SK-N-SH (cell line): ENCODE measurements around the gene SMIM1. TPM values are rescaled to one million over a fixed set of nuclear protein-coding genes. Genes with fewer than 3 reads are reported as not detected.

ENCODE experiments used
- CTCF ChIA-PET: fragments of 300-600, 350-600 bp; formaldehyde crosslinking; extraction: SDS; loops from one replicate; lab custom pipeline; 2021; lab: Yijun Ruan, JAX
- POLR2A ChIA-PET: fragments of 350-600 bp; sonication (Branson Sonifier 250); formaldehyde crosslinking; extraction: SDS; loops from one replicate; lab custom pipeline; 2020; ENCODE audit warnings: antibody characterized with exemption, inconsistent platforms; lab: Yijun Ruan, JAX
- DNase-seq: peaks from one replicate; pipeline ENCODE4 v3.0.0; 2012
- H2AFZ ChIP-seq: fragments of 200-600 bp; sonication (generic); 2 replicates; pipeline ENCODE4 v1.8.1; 2016; ENCODE audit warnings: antibody characterized with exemption, mild to moderate bottlenecking, low read depth
- H3F3A ChIP-seq: fragments of 200-600 bp; sonication (generic); replicated peaks from 2 replicates; pipeline ENCODE3; 2016; ENCODE audit warnings: antibody characterized with exemption, mild to moderate bottlenecking; ENCODE audit not compliant: insufficient read depth
- H3K27ac ChIP-seq, 2 experiments: fragments of 200-500 bp in 1 of 2; fragments of 200-600 bp in 1 of 2; sonication (Bioruptor generic) in 1 of 2; sonication (generic), shearing (Covaris generic) in 1 of 2; 2 replicates each; pipeline versions ENCODE4 v1.5.1 to v1.6.1; 2014 to 2016; ENCODE audit warnings: low read depth in 2 of 2, inconsistent platforms in 1 of 2, low read length in 1 of 2, mild to moderate bottlenecking in 1 of 2, mixed read lengths in 1 of 2
- H3K27me3 ChIP-seq: fragments of 200-600 bp; sonication (generic), shearing (Covaris generic); 2 replicates; pipeline ENCODE4 v1.6.1; 2016; ENCODE audit warnings: mixed run types; ENCODE audit not compliant: insufficient read depth
- H3K36me3 ChIP-seq, 2 experiments: fragments of 200-500 bp in 1 of 2; fragments of 200-600 bp in 1 of 2; sonication (Bioruptor generic) in 1 of 2; sonication (generic) in 1 of 2; replicated peaks in 1 of 2; 2 replicates each; pipeline versions ENCODE3 to v1.5.1; 2014 to 2016; ENCODE audit warnings: low read length in 1 of 2, mild to moderate bottlenecking in 1 of 2; ENCODE audit not compliant: insufficient read depth in 2 of 2, control insufficient read depth in 1 of 2
- H3K4me1 ChIP-seq, 2 experiments: fragments of 200-500 bp in 1 of 2; fragments of 200-600 bp in 1 of 2; sonication (Bioruptor generic) in 1 of 2; sonication (generic), shearing (Covaris generic) in 1 of 2; 2 replicates each; pipeline versions ENCODE4 v1.5.1 to v1.6.1; 2014 to 2016; ENCODE audit warnings: low read depth in 1 of 2, low read length in 1 of 2, mixed run types in 1 of 2; ENCODE audit not compliant: insufficient read depth in 2 of 2, control insufficient read depth in 1 of 2
- H3K4me2 ChIP-seq: fragments of 200-600 bp; sonication (generic), shearing (Covaris generic); 2 replicates; pipeline ENCODE4 v1.6.1; 2017; ENCODE audit warnings: mixed run types
- H3K4me3 ChIP-seq, 2 experiments: fragments of 200-500 bp in 1 of 2; fragments of 200-600 bp in 1 of 2; sonication (Bioruptor generic) in 1 of 2; sonication (generic), shearing (Covaris generic) in 1 of 2; 2 replicates each; pipeline versions ENCODE4 v1.5.1 to v1.8.1; 2014 to 2016; ENCODE audit warnings: low read depth in 2 of 2, inconsistent platforms in 1 of 2, low read length in 1 of 2, mild to moderate bottlenecking in 1 of 2, mixed read lengths in 1 of 2, moderate library complexity in 1 of 2
- H3K79me2 ChIP-seq: fragments of 200-600 bp; sonication (generic); 2 replicates; pipeline ENCODE4 v1.8.1; 2017; ENCODE audit warnings: mild to moderate bottlenecking; ENCODE audit not compliant: insufficient read depth
- H3K9ac ChIP-seq: fragments of 200-600 bp; sonication (generic); 2 replicates; pipeline ENCODE4 v1.6.1; 2017; ENCODE audit warnings: mixed run types
- H3K9me2 ChIP-seq: fragments of 200-600 bp; sonication (generic); 2 replicates; pipeline ENCODE4 v1.6.1; 2017; ENCODE audit warnings: mixed run types
- H3K9me3 ChIP-seq: fragments of 200-600 bp; sonication (generic); 2 replicates; pipeline ENCODE4 v1.6.1; 2017; ENCODE audit warnings: mixed run types, mild to moderate bottlenecking, moderate library complexity
- H4K20me1 ChIP-seq: fragments of 200-600 bp; sonication (generic); 2 replicates; pipeline ENCODE4 v1.6.1; 2017; ENCODE audit warnings: mild to moderate bottlenecking, mixed run types; ENCODE audit not compliant: insufficient read depth
- CHD2 ChIP-seq: fragments of 150-350 bp; IDR thresholded peaks from 2 replicates; pipeline ENCODE4 v1.6.1; 2018; ENCODE audit warnings: low read length; ENCODE audit not compliant: partially characterized antibody
- CTCF ChIP-seq: fragments of 200-600 bp; sonication (generic); IDR thresholded peaks from 2 replicates; pipeline ENCODE4 v1.6.1; 2017; ENCODE audit warnings: antibody characterized with exemption, mild to moderate bottlenecking, moderate library complexity
- EP300 ChIP-seq, 2 experiments: IDR thresholded peaks; 2 replicates each; pipeline versions ENCODE4 v1.4.0 to v1.6.1; 2012; ENCODE audit warnings: borderline replicate concordance in 1 of 2, low read depth in 1 of 2, low read length in 1 of 2
- FOSL2 ChIP-seq: IDR thresholded peaks from 2 replicates; pipeline ENCODE4 v1.4.0; 2012; ENCODE audit warnings: low read depth, mild to moderate bottlenecking, moderate library complexity, borderline replicate concordance
- FOXJ3 ChIP-seq: sonication (generic); formaldehyde crosslinking; IDR thresholded peaks from 2 replicates; pipeline ENCODE4 v1.5.1; 2020; ENCODE audit warnings: mild to moderate bottlenecking, missing genetic modification reagents
- FOXM1 ChIP-seq: IDR thresholded peaks from 2 replicates; pipeline ENCODE4 v1.4.0; 2012; ENCODE audit warnings: low read depth, mild to moderate bottlenecking
- GABPA ChIP-seq: IDR thresholded peaks from 2 replicates; pipeline ENCODE4 v1.4.0; 2012; ENCODE audit warnings: low read depth, mild to moderate bottlenecking
- GATA2 ChIP-seq: sonication (generic); formaldehyde crosslinking; IDR thresholded peaks from 2 replicates; pipeline ENCODE4 v1.5.0; 2020; ENCODE audit warnings: mild to moderate bottlenecking, missing genetic modification reagents
- IRF3 ChIP-seq: fragments of 150-350 bp; IDR thresholded peaks from 2 replicates; pipeline ENCODE4 v1.6.1; 2016; ENCODE audit warnings: mild to moderate bottlenecking, low read depth, low read length
- MEF2A ChIP-seq: IDR thresholded peaks from 2 replicates; pipeline ENCODE4 v1.4.0; 2012; ENCODE audit warnings: low read depth, borderline replicate concordance
- MXI1 ChIP-seq: IDR thresholded peaks from 2 replicates; pipeline ENCODE4 v1.6.1; 2012; ENCODE audit warnings: mild to moderate bottlenecking, low read depth, low read length, improper control_type of control experiment
- PBX3 ChIP-seq: IDR thresholded peaks from 2 replicates; pipeline ENCODE4; 2012
- RCOR1 ChIP-seq: fragments of 150-350 bp; IDR thresholded peaks from 2 replicates; pipeline ENCODE4 v1.6.1; 2017; ENCODE audit warnings: antibody characterized with exemption, low read length
- RXRA ChIP-seq: IDR thresholded peaks from 2 replicates; pipeline ENCODE4 v1.4.0; 2012; ENCODE audit warnings: low read depth, mild to moderate bottlenecking, borderline replicate concordance
- TAF1 ChIP-seq: IDR thresholded peaks from 2 replicates; pipeline ENCODE4 v1.6.1; 2012; ENCODE audit warnings: low read depth, mild to moderate bottlenecking, low read length, moderate library complexity, borderline replicate concordance
- USF1 ChIP-seq: IDR thresholded peaks from 2 replicates; pipeline ENCODE4 v1.4.0; 2012; ENCODE audit warnings: low read depth, borderline replicate concordance
- USF2 ChIP-seq: fragments of 150-350 bp; IDR thresholded peaks from 2 replicates; pipeline ENCODE4 v1.6.1; 2017; ENCODE audit warnings: antibody characterized with exemption, low read length, low read depth, borderline replicate concordance
- YY1 ChIP-seq: IDR thresholded peaks from 2 replicates; pipeline ENCODE4 v1.4.0; 2012; ENCODE audit warnings: low read depth, mild to moderate bottlenecking
- WGBS: methylation state at CpG from one replicate; pipeline ENCODE4 v1.1.6; 2017; ENCODE audit warnings: low lambda C conversion rate; 5-methylcytosine and 5-hydroxymethylcytosine counted together
- polyA plus RNA-seq, 3 experiments: library from polyadenylated mRNA; depleted of rRNA; stranded (reverse); fragments of >200 nt; gene quantifications; 2 replicates each; pipeline ENCODE4 v1.2.3, GENCODE V29; 2012

SMIM1 gene
- polyA plus RNA-seq, 1 of the 3 experiments (the other 2 are of a cell fraction), result 6.1 TPM

GRCh38 chr1:3738943-3739342, 33.6 kb upstream of the SMIM1 start:
- Histone ChIP-seq H3K27ac (no peak overlapping the region), H3K4me1 (peaks cover 0 to 12% of the 10 kb centered on the region in 2 experiments; a peak in 1 of 4 replicates), H4K20me1 (no peaks in the 10 kb centered on the region), H3K4me2 (no peak overlapping the region), H3K9me2 (no peaks in the 10 kb centered on the region), H3F3A (no peaks in the 10 kb centered on the region), H3K9ac (no peak overlapping the region), H3K4me3 (no peak overlapping the region), H3K9me3 (no peaks in the 10 kb centered on the region), H3K27me3 (no peaks in the 10 kb centered on the region), H3K36me3 (peaks cover 7 to 58% of the 10 kb centered on the region in 2 experiments), H2AFZ (no peak overlapping the region), H3K79me2 (no peaks in the 10 kb centered on the region)
- WGBS, result 97% methylated on average over 8 of the region's 12 CpGs
- CTCF ChIA-PET, result interaction anchor here (1.5 to 2.6 kb wide), 2 partner anchors 14 to 18 kb away, joined by 3 to 7 read pairs; no protein-coding TSS in a partner anchor
- no peak for DNase-seq
- POLR2A ChIA-PET, result no interaction called here
- TF ChIP-seq IRF3 (no peak), USF2 (no peak), RXRA (no peak), CHD2 (no peak), TAF1 (no peak), YY1 (no peak)

GRCh38 chr1:3740042-3740441, 32.5 kb upstream of the SMIM1 start:
- Histone ChIP-seq H3K9ac (no peak overlapping the region), H3K4me2 (no peak overlapping the region), H3K9me2 (no peaks in the 10 kb centered on the region), H4K20me1 (no peaks in the 10 kb centered on the region), H3K27ac (no peak overlapping the region), H3K4me1 (peaks cover 0 to 16% of the 10 kb centered on the region in 2 experiments; a peak in 1 of 4 replicates), H3K9me3 (no peaks in the 10 kb centered on the region), H3K27me3 (no peaks in the 10 kb centered on the region), H3K36me3 (peaks cover 7 to 55% of the 10 kb centered on the region in 2 experiments), H2AFZ (no peak overlapping the region), H3F3A (no peaks in the 10 kb centered on the region), H3K79me2 (no peaks in the 10 kb centered on the region), H3K4me3 (no peak overlapping the region)
- ChIA-PET POLR2A (no interaction called here), CTCF (interaction anchor here (0.6 to 2.6 kb wide), 3 partner anchors 15 to 1744 kb away, joined by 3 to 7 read pairs (median 3); no protein-coding TSS in a partner anchor)
- 92% methylated on average over 7 of the region's 9 CpGs for WGBS
- no peak for DNase-seq
- no peak for TF ChIP-seq GABPA
- TF ChIP-seq IRF3, result no peak
- TF ChIP-seq USF1, result no peak
- no peak for TF ChIP-seq MXI1
- TF ChIP-seq RCOR1, result no peak
- no peak for TF ChIP-seq CTCF
- no peak for TF ChIP-seq FOXJ3
- TF ChIP-seq CHD2, result no peak
- TF ChIP-seq EP300 (IDR thresholded peaks at IDR 0.05; ENCODE audit: borderline replicate concordance in 1 of 2, low read depth in 1 of 2, low read length in 1 of 2), result no peak
- TF ChIP-seq FOXM1, result no peak
- no peak for TF ChIP-seq MEF2A
- no peak for TF ChIP-seq YY1
- no peak for TF ChIP-seq PBX3
- no peak for TF ChIP-seq FOSL2
- no peak for TF ChIP-seq GATA2 (CRISPR knock-in tag)
- no peak for TF ChIP-seq TAF1
